Metanephros (tissue), 1 donor: ENCODE results near the gene MARCO. TPM values are rescaled to one million over a fixed set of nuclear protein-coding genes. Genes with fewer than 3 reads are reported as not detected.

Source experiments
- total RNA-seq: library from RNA; depleted of rRNA; stranded (reverse); fragments of >200 nt; gene quantifications from one replicate; pipeline ENCODE4 v1.2.3, GENCODE V29; 2014

The MARCO gene, protein sequence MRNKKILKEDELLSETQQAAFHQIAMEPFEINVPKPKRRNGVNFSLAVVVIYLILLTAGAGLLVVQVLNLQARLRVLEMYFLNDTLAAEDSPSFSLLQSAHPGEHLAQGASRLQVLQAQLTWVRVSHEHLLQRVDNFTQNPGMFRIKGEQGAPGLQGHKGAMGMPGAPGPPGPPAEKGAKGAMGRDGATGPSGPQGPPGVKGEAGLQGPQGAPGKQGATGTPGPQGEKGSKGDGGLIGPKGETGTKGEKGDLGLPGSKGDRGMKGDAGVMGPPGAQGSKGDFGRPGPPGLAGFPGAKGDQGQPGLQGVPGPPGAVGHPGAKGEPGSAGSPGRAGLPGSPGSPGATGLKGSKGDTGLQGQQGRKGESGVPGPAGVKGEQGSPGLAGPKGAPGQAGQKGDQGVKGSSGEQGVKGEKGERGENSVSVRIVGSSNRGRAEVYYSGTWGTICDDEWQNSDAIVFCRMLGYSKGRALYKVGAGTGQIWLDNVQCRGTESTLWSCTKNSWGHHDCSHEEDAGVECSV
- 1.3 TPM for total RNA-seq

DNA sequence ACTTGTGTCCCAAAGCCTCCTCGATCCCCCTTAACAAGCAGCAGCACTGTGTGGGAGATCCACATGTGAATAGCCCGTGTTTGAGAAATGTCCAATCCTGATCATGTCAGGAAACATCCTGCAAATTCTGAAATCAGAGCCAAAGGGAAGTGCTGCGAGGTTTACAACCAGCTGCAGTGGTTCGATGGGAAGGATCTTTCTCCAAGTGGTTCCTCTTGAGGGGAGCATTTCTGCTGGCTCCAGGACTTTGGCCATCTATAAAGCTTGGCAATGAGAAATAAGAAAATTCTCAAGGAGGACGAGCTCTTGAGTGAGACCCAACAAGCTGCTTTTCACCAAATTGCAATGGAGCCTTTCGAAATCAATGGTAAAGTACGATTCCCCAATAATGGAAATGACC lies at the start of gene MARCO:
MARCO (plus strand) TSS at position 164 of the 400 bp plus-strand sequence; CDS start at position 271, 107 bp downstream.

Other genes with a start within 250 kb of the MARCO start
- 0.29 TPM for gene EN1, start 94.5 kb upstream of the MARCO start, total RNA-seq
- gene C1QL2, start 216.6 kb downstream of the MARCO start, total RNA-seq = not detected